Ishikawa (cell line): ENCODE measurements around the gene ZNF609.

Source experiments
- CEBPB ChIP-seq: IDR thresholded peaks from 2 replicates; pipeline ENCODE4 v1.6.1; 2012
- CREB1 ChIP-seq: IDR thresholded peaks from 2 replicates; pipeline ENCODE4 v1.6.1; 2012; ENCODE audit warnings: low read depth
- EGR1 ChIP-seq: IDR thresholded peaks from 2 replicates; pipeline ENCODE4 v1.6.1; 2012
- EP300 ChIP-seq: IDR thresholded peaks from 2 replicates; pipeline ENCODE4 v1.6.1; 2012; ENCODE audit warnings: borderline replicate concordance
- FOXM1 ChIP-seq: IDR thresholded peaks from 2 replicates; pipeline ENCODE4 v1.6.1; 2012; ENCODE audit warnings: low read depth, borderline replicate concordance
- NFIC ChIP-seq: IDR thresholded peaks from 2 replicates; pipeline ENCODE4 v1.6.1; 2012
- RAD21 ChIP-seq: IDR thresholded peaks from 2 replicates; pipeline ENCODE4 v1.6.1; 2012; ENCODE audit warnings: low read depth
- REST ChIP-seq: IDR thresholded peaks from 2 replicates; pipeline ENCODE4 v1.6.1; 2012; ENCODE audit warnings: low read depth, mild to moderate bottlenecking
- TAF1 ChIP-seq: IDR thresholded peaks from 2 replicates; pipeline ENCODE4 v1.6.1; 2012; ENCODE audit warnings: low read depth, mild to moderate bottlenecking
- TCF12 ChIP-seq: IDR thresholded peaks from 2 replicates; pipeline ENCODE4 v1.6.1; 2012; ENCODE audit warnings: low read depth
- TEAD4 ChIP-seq: IDR thresholded peaks from 2 replicates; pipeline ENCODE4 v1.6.1; 2012
- USF1 ChIP-seq: IDR thresholded peaks from 2 replicates; pipeline ENCODE4 v1.6.1; 2012
- YY1 ChIP-seq: IDR thresholded peaks from 2 replicates; pipeline ENCODE4 v1.6.1; 2012; ENCODE audit warnings: low read depth
- ZBTB7A ChIP-seq: IDR thresholded peaks from 2 replicates; pipeline ENCODE4 v1.6.1; 2012; ENCODE audit warnings: low read depth
- TF ChIP-seq, protein P1 (sequence below): IDR thresholded peaks from 2 replicates; pipeline ENCODE4 v1.6.1; 2012

ZNF609 gene

GRCh38 chr15:64693134-64693533, 232.8 kb downstream of the ZNF609 start:
- TF ChIP-seq RAD21: no peak
- TF ChIP-seq TCF12: no peak
- TF ChIP-seq ZBTB7A: no peak
- TF ChIP-seq TEAD4: 0 out of 2 replicates have a peak, but pooled peaks have one; percentile 5
- no peak for TF ChIP-seq CEBPB
- no peak for TF ChIP-seq TAF1
- TF ChIP-seq, protein P1, sequence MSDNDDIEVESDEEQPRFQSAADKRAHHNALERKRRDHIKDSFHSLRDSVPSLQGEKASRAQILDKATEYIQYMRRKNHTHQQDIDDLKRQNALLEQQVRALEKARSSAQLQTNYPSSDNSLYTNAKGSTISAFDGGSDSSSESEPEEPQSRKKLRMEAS: no peak
- TF ChIP-seq EP300: no peak

DNA sequence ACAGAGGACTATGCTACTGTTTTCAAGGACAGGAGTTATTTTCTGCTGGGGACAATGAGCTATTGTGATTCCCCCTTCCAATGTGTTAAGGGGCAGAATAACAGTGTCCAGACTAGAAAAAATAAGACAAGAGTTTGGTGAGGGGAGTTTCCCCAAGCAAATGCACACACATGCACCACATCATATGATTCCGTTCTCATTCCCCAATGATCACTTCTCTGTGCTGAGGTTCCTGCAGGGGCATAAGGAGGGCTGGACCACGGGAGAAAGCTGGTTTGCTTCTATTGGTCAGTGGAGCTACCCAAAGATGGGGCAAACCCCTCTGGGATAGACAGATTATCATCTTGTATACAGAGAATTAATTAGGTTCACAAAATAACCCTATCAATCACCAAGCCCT, 234.4 kb downstream of the ZNF609 start:
- TF ChIP-seq TCF12 (no peak), EP300 (no peak), REST (no peak), USF1 (no peak), YY1 (no peak), EGR1 (no peak), ZBTB7A (no peak), CREB1 (no peak), RAD21 (no peak), TAF1 (no peak), CEBPB (no peak), FOXM1 (no peak), TEAD4 (no peak), NFIC (no peak)
- TF ChIP-seq, protein P1: no peak

- TF ChIP-seq CEBPB (no peak), REST (no peak), YY1 (no peak), FOXM1 (no peak), RAD21 (no peak), NFIC (no peak), EP300 (no peak), EGR1 (no peak), CREB1 (no peak), TAF1 (no peak), TCF12 (no peak), TEAD4 (no peak), ZBTB7A (no peak), USF1 (no peak)
- TF ChIP-seq, protein P1: no peak
Measured at GRCh38 chr15:64695561-64695992, 235.2 kb downstream of the ZNF609 start.

- TF ChIP-seq CREB1 (no peak), ZBTB7A (no peak), TEAD4 (no peak), NFIC (no peak)
Measured at GRCh38 chr15:64696481-64696880, 236.1 kb downstream of the ZNF609 start.

DNA sequence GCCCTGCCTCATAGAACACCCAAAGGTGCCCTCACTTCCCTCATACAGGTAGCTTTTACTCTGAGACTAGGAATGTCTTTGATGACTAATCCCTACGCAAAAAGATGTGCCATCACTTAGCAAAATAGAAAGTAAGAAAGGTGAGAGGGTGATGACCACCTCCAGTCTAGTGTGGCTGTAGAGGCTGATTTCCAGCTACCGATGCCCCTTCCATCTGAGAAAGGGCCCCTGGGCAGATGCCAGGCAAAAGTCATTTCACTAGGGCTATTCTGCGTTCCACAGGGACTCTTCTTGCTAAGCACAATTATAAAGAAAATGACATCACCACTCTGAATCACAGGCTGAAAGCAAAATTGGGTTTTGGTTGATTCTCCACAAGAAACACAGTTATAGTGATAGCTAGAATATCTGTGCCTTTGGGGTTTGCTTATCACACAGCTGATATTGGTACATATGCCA, 237.6 kb downstream of the ZNF609 start:
- no peak for TF ChIP-seq TAF1
- no peak for TF ChIP-seq REST
- TF ChIP-seq NFIC: no peak
- no peak for TF ChIP-seq USF1
- TF ChIP-seq ZBTB7A: no peak
- TF ChIP-seq, protein P1: no peak
- no peak for TF ChIP-seq TCF12
- no peak for TF ChIP-seq EP300
- no peak for TF ChIP-seq YY1
